ENCODE measurements around the gene FOXD1. TPM values are rescaled to one million over a fixed set of nuclear protein-coding genes. Genes with fewer than 3 reads are reported as not detected.

The FOXD1 gene
- total and polyA plus RNA-seq, 2 donors (not counting 3 experiments of a cell fraction or from before 2014, with no cell fraction given) = 0.06 to 0.20 TPM

DNA sequence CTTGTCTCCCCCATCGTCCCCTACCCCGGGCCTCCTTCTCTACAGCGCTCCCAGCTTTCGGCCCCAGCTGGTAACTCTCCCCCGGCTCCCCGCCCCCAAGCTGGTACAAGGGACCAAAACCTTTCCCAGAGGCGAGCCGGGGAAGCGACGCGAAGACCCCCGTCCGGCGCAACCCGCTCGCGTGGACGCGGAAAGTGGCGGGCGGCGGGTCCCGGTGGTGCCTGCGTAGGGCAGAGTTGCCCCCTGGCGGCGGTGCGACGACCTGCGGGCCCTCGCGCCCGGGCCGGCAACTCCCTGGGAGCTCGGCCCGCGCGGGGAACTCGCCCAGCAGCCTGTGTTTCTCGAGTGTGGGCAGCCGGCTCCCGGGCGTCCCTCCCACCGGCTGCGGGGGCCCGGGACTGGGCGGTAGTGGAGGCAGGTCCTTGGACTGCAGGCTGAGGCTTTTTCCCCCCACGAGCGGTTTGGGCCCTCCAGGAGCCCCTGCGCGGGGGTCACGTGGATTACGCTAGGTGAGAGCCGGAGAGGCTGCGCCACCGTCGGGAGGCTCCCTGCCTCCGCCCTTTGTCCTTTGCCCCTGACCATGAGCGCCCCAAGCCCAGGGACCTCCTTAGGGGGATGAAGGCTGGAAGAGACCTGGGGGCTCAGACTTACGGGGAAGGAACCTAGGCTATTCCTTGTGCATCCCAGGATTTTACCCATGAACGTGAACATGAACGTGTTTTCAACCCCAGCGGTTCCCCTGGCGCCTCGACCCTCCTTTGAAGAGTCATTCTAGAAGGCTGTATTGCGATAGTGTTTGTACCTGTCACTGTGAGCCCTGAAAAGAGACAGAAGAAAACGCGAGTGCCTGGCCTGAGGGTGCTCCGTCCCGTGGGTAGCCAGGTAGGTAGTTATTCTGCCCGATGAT is 2.9 kb upstream of the FOXD1 start:
- Histone ChIP-seq H4K20me1 (replicated peaks; ENCODE audit: control insufficient read depth, extremely low read depth, insufficient read depth, low read length) (no peaks in the 10 kb centered on the region), H3K4me3 (replicated peaks in 1 of 3; ENCODE audit: insufficient read depth in 1 of 3, low read depth in 1 of 3, low read length in 3 of 3) (no peak overlapping the region), H3K36me3 (ENCODE audit: control insufficient read depth in 2 of 2, extremely low read depth in 1 of 2, insufficient read depth in 2 of 2, low read length in 2 of 2) (no peaks in the 10 kb centered on the region), H3K4me2 (ENCODE audit: insufficient read depth, low read length) (peak overlapping the region; percentile 16), H3K27me3 (ENCODE audit: control insufficient read depth in 2 of 2, insufficient read depth in 2 of 2, low read length in 2 of 2) (peaks cover 62 to 85% of the 10 kb centered on the region in 2 experiments), H3K9me3 (replicated peaks; ENCODE audit: control insufficient read depth, insufficient read depth, low read length) (no peaks in the 10 kb centered on the region), H3K9me1 (replicated peaks; ENCODE audit: control insufficient read depth, extremely low read depth, insufficient read depth, low read length) (no peaks in the 10 kb centered on the region), H3K4me1 (ENCODE audit: control insufficient read depth, extremely low read depth, insufficient read depth, low read length) (peaks cover 7% of the 10 kb centered on the region), H2AFZ (ENCODE audit: low read depth, low read length) (no peak overlapping the region), H3K79me2 (ENCODE audit: control insufficient read depth, insufficient read depth, low read length) (no peaks in the 10 kb centered on the region), H3K27ac (ENCODE audit: insufficient read depth, low read depth, low read length) (no peak overlapping the region), H3K9ac (replicated peaks; ENCODE audit: extremely low read depth, insufficient read depth, low read length) (no peak overlapping the region)
- TF ChIP-seq, protein P1, sequence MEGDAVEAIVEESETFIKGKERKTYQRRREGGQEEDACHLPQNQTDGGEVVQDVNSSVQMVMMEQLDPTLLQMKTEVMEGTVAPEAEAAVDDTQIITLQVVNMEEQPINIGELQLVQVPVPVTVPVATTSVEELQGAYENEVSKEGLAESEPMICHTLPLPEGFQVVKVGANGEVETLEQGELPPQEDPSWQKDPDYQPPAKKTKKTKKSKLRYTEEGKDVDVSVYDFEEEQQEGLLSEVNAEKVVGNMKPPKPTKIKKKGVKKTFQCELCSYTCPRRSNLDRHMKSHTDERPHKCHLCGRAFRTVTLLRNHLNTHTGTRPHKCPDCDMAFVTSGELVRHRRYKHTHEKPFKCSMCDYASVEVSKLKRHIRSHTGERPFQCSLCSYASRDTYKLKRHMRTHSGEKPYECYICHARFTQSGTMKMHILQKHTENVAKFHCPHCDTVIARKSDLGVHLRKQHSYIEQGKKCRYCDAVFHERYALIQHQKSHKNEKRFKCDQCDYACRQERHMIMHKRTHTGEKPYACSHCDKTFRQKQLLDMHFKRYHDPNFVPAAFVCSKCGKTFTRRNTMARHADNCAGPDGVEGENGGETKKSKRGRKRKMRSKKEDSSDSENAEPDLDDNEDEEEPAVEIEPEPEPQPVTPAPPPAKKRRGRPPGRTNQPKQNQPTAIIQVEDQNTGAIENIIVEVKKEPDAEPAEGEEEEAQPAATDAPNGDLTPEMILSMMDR (IDR thresholded peaks at IDR 0.05; ENCODE audit: extremely low read depth in 1 of 2, insufficient read depth in 1 of 2, low read depth in 1 of 2, low read length in 2 of 2) = peak; percentile 85 to 86
- TF ChIP-seq GATA2 (IDR thresholded peaks at IDR 0.05; ENCODE audit: insufficient read depth, insufficient read length, low read depth, low read length) (no peak), EZH2 (IDR thresholded peaks at IDR 0.05; ENCODE audit: borderline replicate concordance, low read depth, low read length, severe bottlenecking) (peak; percentile 81)
- ChIA-PET CTCF (interaction anchor here (0.6 to 5.4 kb wide), 68 partner anchors 9 to 496 kb away, joined by 3 to 277 read pairs (median 4); partner anchors contain the start of genes BTF3 and FCHO2), POLR2A (interaction anchor here (1.0 kb wide), 1 partner anchor 235 kb away, joined by 3 read pairs; no protein-coding TSS in a partner anchor)
- peak; percentile 58 for FAIRE-seq
- DNase-seq (ENCODE audit: low read depth, low spot score) = peak; percentile 22
- BruUV-seq (replicated peaks) = no TSS peak
- intact Hi-C loops (cut with micrococcal nuclease) = loop anchor here (1.0 to 5.0 kb wide), 4 partner anchors 151 to 494 kb away; partner anchors contain the start of gene FCHO2
- dilution Hi-C loops (cut with MboI; ENCODE audit: extremely low pct_ligation_motif_present, low sequenced_read_pairs) = no loop called here
